GM18858 (cell line): ENCODE data around the gene ATXN7.
A peak's percentile ranks its signal among the peaks of the same experiment; 100 is the strongest.

Source experiments
- ATAC-seq: cut with Tn5 transposase; IDR thresholded peaks from one replicate; pipeline ENCODE4 v1.9.1; 2021; ENCODE audit not compliant: unreplicated experiment

Gene ATXN7

GRCh38 chr3:63900459-63900858, 36.8 kb downstream of the ATXN7 start:
- ATAC-seq: no peak

GRCh38 chr3:63905731-63906620, 42.3 kb downstream of the ATXN7 start:
- no peak for ATAC-seq

GRCh38 chr3:63908081-63908736, 44.5 kb downstream of the ATXN7 start:
- ATAC-seq: no peak

GRCh38 chr3:63908776-63909175, 45.1 kb downstream of the ATXN7 start:
- no peak for ATAC-seq

- no peak for ATAC-seq
These were observed 45.8 kb downstream of the ATXN7 start for GRCh38 chr3:63909431-63909830.

- no peak for ATAC-seq
These were observed 46.3 kb downstream of the ATXN7 start for GRCh38 chr3:63910001-63910400.

GRCh38 chr3:63910891-63911290, 47.2 kb downstream of the ATXN7 start:
- ATAC-seq: no peak

GRCh38 chr3:63911509-63911872, 47.8 kb downstream of the ATXN7 start:
- ATAC-seq: peak; percentile 12

- peak; percentile 69 for ATAC-seq
These were observed 48.5 kb downstream of the ATXN7 start, which contains the start of gene SCAANT1 for GRCh38 chr3:63911873-63912767. Gene SCAANT1 (minus strand): TSS chr3:63912383.

- no peak for ATAC-seq
These were observed 49.3 kb downstream of the ATXN7 start for GRCh38 chr3:63912768-63913588.

- no peak for ATAC-seq
These were observed 50.6 kb downstream of the ATXN7 start for GRCh38 chr3:63914312-63914711.

GRCh38 chr3:63918321-63918720, 54.7 kb downstream of the ATXN7 start:
- ATAC-seq: no peak

- no peak for ATAC-seq
These were observed 56.3 kb downstream of the ATXN7 start for GRCh38 chr3:63920001-63920400.

- ATAC-seq: peak; percentile 79
These were observed 58.2 kb downstream of the ATXN7 start for GRCh38 chr3:63921741-63922482.

- ATAC-seq: peak; percentile 1
These were observed 59.0 kb downstream of the ATXN7 start for GRCh38 chr3:63922491-63923199.

- no peak for ATAC-seq
These were observed 62.6 kb downstream of the ATXN7 start for GRCh38 chr3:63926309-63926708.

- peak; percentile 88 for ATAC-seq
These were observed 64.0 kb downstream of the ATXN7 start for GRCh38 chr3:63927422-63928280.

GRCh38 chr3:63931290-63931689, 67.6 kb downstream of the ATXN7 start:
- ATAC-seq: no peak
